Hematopoietic multipotent progenitor cell treated with erythropoietin and hydrocortisone succinate and interleukin-3 and kit ligand, for 15 days (in vitro differentiated cells): ENCODE data around the gene DCANP1.

Experiments
- DNase-seq: peaks from one replicate; pipeline ENCODE4 v3.0.0-alpha.2; 2015; ENCODE audit warnings: low spot score

The DCANP1 gene

GRCh38 chr5:135456238-135457099 is 9.3 kb upstream of the DCANP1 start:
- DNase-seq: peak; percentile 21

- DNase-seq: no peak
Measured at GRCh38 chr5:135455876-135456237, 8.7 kb upstream of the DCANP1 start.

- DNase-seq: no peak
Measured at GRCh38 chr5:135454946-135455345, 7.8 kb upstream of the DCANP1 start.

GRCh38 chr5:135453613-135454012 is 6.5 kb upstream of the DCANP1 start:
- no peak for DNase-seq

DNA sequence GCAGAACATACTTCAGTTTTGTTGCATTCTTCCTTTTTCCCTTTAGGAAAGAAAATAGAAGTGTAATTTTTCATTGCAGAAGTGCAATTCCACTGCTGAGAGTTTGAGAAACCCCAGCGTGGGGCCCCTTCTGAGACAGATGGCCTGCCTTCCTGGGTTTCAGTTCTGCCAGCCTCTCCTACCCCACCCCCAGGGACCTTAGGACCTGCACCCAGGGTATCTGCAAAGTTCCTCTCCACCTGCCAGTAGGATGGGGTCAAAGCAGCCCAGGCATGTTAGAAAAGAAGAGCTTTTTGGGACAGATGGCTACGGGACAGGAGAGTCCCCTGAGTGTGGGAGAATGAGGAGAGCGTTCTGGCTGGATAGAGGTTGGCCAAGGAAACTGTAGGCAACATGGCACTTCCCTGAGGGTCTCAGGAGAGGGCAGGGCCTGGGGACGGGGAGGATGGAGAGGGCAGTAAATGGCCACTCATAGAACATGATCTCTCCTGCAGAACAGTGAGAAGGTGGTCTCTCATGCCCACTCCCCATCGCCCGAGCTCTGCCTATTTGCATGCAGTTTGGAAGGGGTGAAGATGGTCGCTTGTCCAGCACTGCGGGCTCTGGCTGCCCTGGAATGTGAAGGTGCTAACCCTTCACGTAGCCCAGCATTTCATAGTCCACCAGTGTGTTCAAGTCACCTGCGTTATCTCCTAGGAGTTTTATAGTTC is 5.3 kb upstream of the DCANP1 start, which contains the start of gene TIFAB:
TIFAB (minus strand) TSS at position 31 of the 710 bp plus-strand sequence. CDS start 2,412 bp downstream, outside the sequence.
- DNase-seq: no peak

GRCh38 chr5:135451581-135452320 is 4.6 kb upstream of the DCANP1 start:
- no peak for DNase-seq

DNA sequence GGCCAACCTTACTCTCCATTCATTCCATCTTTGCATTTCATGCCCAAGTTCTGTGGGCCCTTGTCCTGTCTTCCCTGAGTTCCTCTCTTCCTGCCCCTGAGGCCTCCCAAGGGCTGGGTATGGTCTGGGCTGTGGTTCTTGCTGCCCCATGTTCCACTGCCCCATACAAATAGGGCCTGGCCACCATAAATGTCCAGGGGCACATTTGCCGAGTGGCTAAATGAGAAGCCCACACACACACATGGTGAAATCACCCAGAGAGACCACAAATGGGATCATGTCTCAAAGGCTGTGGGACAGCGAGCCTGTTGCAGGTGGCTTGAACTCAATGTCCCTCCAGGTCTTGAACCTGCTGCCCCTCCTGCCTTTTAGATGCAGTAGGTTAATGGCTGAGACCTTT is 3.8 kb upstream of the DCANP1 start:
- no peak for DNase-seq

DNA sequence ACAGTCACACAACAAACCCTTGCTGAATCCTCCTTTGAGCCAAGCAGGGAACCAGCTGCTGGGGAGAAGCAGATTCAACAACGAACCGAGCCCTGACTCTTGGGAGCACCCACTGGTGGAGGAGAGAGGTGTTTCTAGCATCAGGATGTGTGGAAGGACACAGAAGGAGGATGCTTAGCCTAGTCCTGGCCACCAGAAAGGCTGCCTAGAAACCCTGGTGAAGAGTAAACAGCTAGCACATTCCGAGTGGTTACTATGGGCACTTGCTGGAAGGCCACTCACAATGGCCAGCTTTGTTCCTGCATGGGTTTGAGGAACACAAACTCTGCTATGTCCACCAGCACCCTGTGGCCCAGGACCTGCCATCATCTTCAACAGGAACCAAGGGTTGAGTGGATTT is 3.2 kb upstream of the DCANP1 start:
- no peak for DNase-seq

DNA sequence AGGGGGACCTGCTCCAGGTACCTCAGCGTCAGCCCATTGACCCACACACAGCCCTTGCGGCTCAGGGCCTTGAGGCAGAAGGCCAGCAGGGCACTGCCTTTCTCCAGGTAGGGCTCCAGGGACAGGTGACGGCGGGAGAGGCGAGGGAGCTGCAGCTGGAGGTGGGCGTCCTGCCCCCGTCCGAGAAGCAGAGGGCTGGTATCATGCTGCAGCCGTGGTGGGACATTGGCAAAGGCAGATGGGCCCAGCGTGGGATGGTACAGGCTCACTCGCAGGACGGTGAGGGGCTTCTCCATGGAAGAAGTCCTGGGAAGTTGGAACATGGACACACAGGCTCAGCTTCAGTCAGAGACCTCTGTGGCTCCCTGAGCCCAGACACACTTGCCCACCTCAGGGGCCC is 2.5 kb upstream of the DCANP1 start:
- no peak for DNase-seq

DNA sequence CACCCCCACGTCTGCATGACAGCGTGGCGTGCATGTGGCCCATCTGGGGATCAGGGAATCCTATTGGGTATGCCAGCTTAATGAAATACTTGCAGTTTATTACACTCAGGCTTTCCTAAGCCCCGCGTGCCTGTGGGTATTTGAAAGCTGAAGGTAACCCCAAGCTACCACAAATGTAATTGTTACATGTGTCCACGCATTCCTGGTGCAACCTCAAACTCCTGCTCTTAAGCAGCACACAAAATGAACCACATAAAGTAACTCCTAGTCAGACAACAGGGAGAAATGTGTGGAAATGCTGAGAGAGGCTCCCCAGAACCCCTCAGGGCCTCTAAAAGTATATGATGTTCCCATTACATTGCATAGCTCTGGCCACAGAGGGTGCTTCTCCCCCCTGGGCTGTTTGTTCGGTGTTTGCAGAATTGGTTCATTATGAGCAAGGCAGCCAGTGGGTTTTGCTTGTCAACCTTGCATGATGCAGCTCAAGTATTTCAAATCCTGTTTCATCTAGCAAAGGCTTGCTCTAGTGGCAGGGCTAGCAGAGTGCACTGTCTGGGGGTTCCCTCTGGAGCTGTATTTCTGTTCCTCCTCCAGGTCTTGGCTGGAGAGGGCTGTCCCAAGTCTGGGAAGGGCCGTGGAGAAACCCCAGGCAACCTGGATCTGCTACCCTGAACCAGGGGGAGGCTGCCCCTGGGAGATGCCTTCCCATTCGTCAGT is 1.8 kb upstream of the DCANP1 start:
- no peak for DNase-seq

- DNase-seq: no peak
Measured at GRCh38 chr5:135448071-135448739, 1.1 kb upstream of the DCANP1 start.

- DNase-seq: no peak
Measured at GRCh38 chr5:135446615-135447014, 533 bp downstream of the DCANP1 start.

DNA sequence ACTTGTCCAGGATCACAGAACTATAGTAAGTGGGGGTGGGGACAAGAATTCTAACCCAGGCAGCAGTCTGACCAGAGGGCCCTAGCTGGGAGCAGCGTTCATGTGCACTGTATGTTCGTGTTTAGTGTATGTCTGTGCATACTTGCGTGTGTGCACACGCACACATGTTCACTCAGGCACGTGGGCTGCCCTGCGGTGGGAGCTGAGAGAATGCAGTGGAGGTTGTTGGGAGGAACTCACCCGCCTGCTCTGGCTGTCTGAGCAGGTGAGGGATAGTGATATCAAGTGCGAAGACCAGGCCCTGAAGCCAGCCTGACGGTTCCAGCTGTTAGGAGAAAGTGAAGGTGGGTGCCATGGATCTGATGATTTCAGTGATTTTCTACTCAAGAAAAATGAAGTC is 942 bp downstream of the DCANP1 start:
- DNase-seq: no peak

- no peak for DNase-seq
Measured at GRCh38 chr5:135445306-135445985, 1.7 kb downstream of the DCANP1 start.

GRCh38 chr5:135444881-135445280 is 2.3 kb downstream of the DCANP1 start:
- no peak for DNase-seq

DNA sequence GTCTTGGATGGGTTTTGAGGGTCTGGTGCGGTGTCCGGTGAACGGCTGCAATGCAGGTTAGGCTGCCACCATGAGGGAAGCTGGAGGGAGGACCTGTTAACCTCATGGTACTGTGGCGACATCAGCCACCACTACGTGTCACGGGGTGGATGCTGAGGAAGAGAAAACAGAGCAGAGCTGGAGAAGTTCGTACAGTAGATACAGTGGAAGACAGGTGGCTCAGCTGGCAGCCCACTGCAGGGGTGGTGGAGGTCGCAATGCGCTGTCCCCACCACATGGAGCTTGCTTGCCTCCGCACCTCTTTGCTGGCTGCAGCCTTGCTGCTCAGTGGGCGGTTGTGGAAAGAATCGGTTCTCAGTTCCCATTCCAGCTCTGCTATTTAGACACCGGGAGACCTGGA is 2.8 kb downstream of the DCANP1 start:
- DNase-seq: no peak

DNA sequence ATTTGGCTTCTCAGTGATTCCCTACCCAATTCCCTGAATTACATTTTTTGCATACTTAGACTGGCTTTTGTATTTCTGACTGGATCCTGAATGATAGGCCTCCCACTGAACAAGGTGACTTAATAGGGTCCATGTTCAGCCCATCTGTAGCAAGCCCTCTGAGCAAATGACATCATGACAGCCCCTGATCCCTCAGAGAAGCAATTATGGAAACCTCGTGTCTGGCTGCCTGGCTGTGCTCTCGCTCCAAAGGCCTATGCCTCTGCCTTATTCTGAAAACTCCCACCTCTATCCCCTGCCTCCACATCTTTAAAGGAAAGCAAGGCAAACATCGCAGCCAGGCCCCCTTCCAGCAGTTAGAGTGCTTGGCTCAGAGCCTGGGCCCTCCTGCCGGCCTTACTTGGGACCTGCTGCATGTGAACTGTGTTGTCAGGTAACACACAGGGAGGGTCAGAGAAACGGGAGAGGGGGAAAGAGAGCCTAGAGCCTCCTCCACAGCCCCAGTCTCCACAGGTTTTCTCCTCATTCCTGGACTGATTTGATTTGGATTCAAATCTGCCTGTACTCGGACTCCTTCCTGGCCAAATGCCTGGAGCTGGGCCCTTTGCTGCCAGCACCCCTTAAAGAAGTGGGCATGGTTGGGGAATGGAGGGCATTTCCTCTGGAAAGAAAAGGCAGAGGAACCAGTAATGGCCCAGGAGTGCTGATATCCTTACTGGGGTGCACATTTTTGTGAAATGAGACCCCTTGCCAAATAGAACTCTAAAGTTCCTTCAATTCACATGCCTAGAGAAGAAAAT is 3.8 kb downstream of the DCANP1 start:
- no peak for DNase-seq

GRCh38 chr5:135442431-135443160 is 4.6 kb downstream of the DCANP1 start:
- DNase-seq: no peak

DNA sequence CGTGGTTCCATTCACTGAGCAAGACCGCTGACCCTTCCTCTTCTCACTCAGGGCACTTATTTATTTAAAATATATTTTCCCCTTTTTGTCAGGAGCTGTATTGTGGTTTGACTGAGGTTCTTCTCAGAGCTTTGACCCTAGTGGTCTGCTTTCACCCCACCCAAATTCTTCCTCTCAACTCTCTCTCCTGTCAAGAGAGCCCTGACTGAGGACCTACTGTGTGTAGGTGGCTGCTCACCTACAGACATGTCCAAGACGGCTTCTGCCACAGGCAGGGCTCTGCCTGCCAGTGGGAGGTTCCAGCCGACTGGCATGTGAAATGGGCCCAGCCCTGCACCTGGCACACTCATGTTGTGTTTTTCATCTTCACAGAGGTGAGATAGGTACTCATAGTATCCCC is 5.2 kb downstream of the DCANP1 start:
- no peak for DNase-seq
